CD14-positive monocyte (primary cell): ENCODE results near the gene CNNM1. TPM values are rescaled to one million over a fixed set of nuclear protein-coding genes. Genes with fewer than 3 reads are reported as not detected.

Experiments
- DNase-seq, 3 donors: peaks; one replicate each; pipeline ENCODE4 v3.0.0-alpha.2; 2011 to 2022
- H2AFZ ChIP-seq: 2 replicates; pipeline ENCODE4 v1.6.0; 2012; ENCODE audit warnings: mild to moderate bottlenecking, low read depth, low read length, inconsistent platforms; ENCODE audit not compliant: insufficient read depth, poor library complexity, severe bottlenecking
- H3K27ac ChIP-seq, 2 donors: 1 replicate in 1 of 2; 2 replicates in 1 of 2; pipeline ENCODE4 v1.5.1; 2012 to 2013; ENCODE audit warnings: low read length in 2 of 2, control low read depth in 1 of 2, inconsistent platforms in 1 of 2, low read depth in 1 of 2, mild to moderate bottlenecking in 1 of 2
- H3K27me3 ChIP-seq, 2 donors: one replicate each; pipeline versions ENCODE4 v1.6.0 to v1.6.1; 2011 to 2013; ENCODE audit warnings: low read length in 2 of 2; ENCODE audit not compliant: control insufficient read depth in 2 of 2, insufficient read depth in 2 of 2
- H3K36me3 ChIP-seq, 2 donors: replicated peaks in 1 of 2; 1 replicate in 1 of 2; 2 replicates in 1 of 2; pipeline versions ENCODE4 v1.5.1 to v1.6.1; 2012 to 2013; ENCODE audit warnings: low read length in 2 of 2, control low read depth in 1 of 2, inconsistent platforms in 1 of 2, mild to moderate bottlenecking in 1 of 2; ENCODE audit not compliant: insufficient read depth in 2 of 2, control insufficient read depth in 1 of 2
- H3K4me1 ChIP-seq, 2 donors: 1 replicate in 1 of 2; 2 replicates in 1 of 2; pipeline versions ENCODE4 v1.5.1 to v1.6.1; 2012 to 2013; ENCODE audit warnings: low read length in 2 of 2, control low read depth in 1 of 2, inconsistent platforms in 1 of 2, mild to moderate bottlenecking in 1 of 2, moderate library complexity in 1 of 2; ENCODE audit not compliant: insufficient read depth in 2 of 2, control insufficient read depth in 1 of 2
- H3K4me2 ChIP-seq: replicated peaks from 2 replicates; pipeline ENCODE3; 2012; ENCODE audit warnings: low read length, moderate library complexity, mild to moderate bottlenecking; ENCODE audit not compliant: poor library complexity, severe bottlenecking; ENCODE audit errors: extremely low read depth
- H3K4me3 ChIP-seq, 3 experiments: fragments of 200-600 bp in 1 of 3; sonication (generic) in 1 of 3; replicated peaks in 1 of 3; 1 replicate in 2 of 3; 2 replicates in 1 of 3; pipeline ENCODE4 v1.5.1; 2011 to 2013; ENCODE audit warnings: low read length in 3 of 3, mild to moderate bottlenecking in 3 of 3, control low read depth in 2 of 3, low read depth in 2 of 3, inconsistent platforms in 1 of 3, moderate library complexity in 1 of 3
- H3K79me2 ChIP-seq: 2 replicates; pipeline ENCODE4 v1.6.0; 2012; ENCODE audit warnings: mild to moderate bottlenecking, control low read depth, inconsistent platforms, low read length, moderate library complexity; ENCODE audit not compliant: insufficient read depth
- H3K9ac ChIP-seq: 2 replicates; pipeline ENCODE4 v1.6.0; 2017; ENCODE audit warnings: low read length, mild to moderate bottlenecking; ENCODE audit not compliant: insufficient read depth, poor library complexity, severe bottlenecking
- H3K9me3 ChIP-seq, 2 donors: replicated peaks in 1 of 2; 1 replicate in 1 of 2; 2 replicates in 1 of 2; pipeline versions ENCODE4 v1.5.1 to v1.6.1; 2012 to 2013; ENCODE audit warnings: low read length in 2 of 2, control low read depth in 1 of 2; ENCODE audit not compliant: control insufficient read depth in 1 of 2, insufficient read depth in 1 of 2
- H4K20me1 ChIP-seq: 2 replicates; pipeline ENCODE4 v1.6.0; 2012; ENCODE audit warnings: mild to moderate bottlenecking, low read length, control low read depth, moderate library complexity; ENCODE audit not compliant: insufficient read depth
- H3K27ac Mint-ChIP-seq, 7 donors: one replicate each; pipeline ENCODE4 v1.8.0; 2020; ENCODE audit warnings: mild to moderate bottlenecking in 7 of 7, mixed read lengths in 7 of 7, moderate library complexity in 6 of 7, inconsistent platforms in 2 of 7
- H3K27me3 Mint-ChIP-seq, 3 donors: one replicate each; pipeline ENCODE4 v1.8.0; 2021 to 2022; ENCODE audit warnings: low read depth in 3 of 3, mild to moderate bottlenecking in 3 of 3, mixed read lengths in 3 of 3, moderate library complexity in 3 of 3, inconsistent platforms in 1 of 3
- H3K36me3 Mint-ChIP-seq, 2 donors: one replicate each; pipeline ENCODE4 v1.8.0; 2020; ENCODE audit warnings: mixed read lengths in 2 of 2, inconsistent platforms in 1 of 2, mild to moderate bottlenecking in 1 of 2
- H3K4me1 Mint-ChIP-seq: one replicate; pipeline ENCODE4 v1.8.0; 2020; ENCODE audit warnings: mild to moderate bottlenecking, mixed read lengths
- H3K4me3 Mint-ChIP-seq, 2 donors: one replicate each; pipeline ENCODE4 v1.8.0; 2020; ENCODE audit warnings: mild to moderate bottlenecking in 2 of 2, mixed read lengths in 2 of 2, moderate library complexity in 1 of 2
- H3K9me3 Mint-ChIP-seq, 7 donors: one replicate each; pipeline ENCODE4 v1.8.0; 2020 to 2022; ENCODE audit warnings: mixed read lengths in 7 of 7, mild to moderate bottlenecking in 6 of 7, moderate library complexity in 6 of 7, inconsistent platforms in 2 of 7
- CTCF ChIP-seq: fragments of 200-600 bp; IDR thresholded peaks from one replicate; pipeline ENCODE4 v1.8.0; 2022; ENCODE audit warnings: antibody characterized with exemption, mild to moderate bottlenecking
- WGBS: methylation state at CpG from one replicate; pipeline ENCODE4 v1.1.5; 2013; ENCODE audit warnings: missing lambda C conversion rate; ENCODE audit not compliant: insufficient coverage; 5-methylcytosine and 5-hydroxymethylcytosine counted together
- intact Hi-C, 2 donors: fragments of 100-400 bp; cut with micrococcal nuclease; formaldehyde crosslinking; loops; one replicate each; pipeline versions ENCODE4 v1.15.0 to v1.15.1; 2023
- polyA plus RNA-seq, 3 donors: library from polyadenylated mRNA; depleted of rRNA in 1 of 3; unstranded in 2 of 3; stranded (reverse) in 1 of 3; fragments of 300-500 nt in 2 of 3; fragments of >200 nt in 1 of 3; fragmentation: Illumina TruSeq in 2 of 3; gene quantifications; 1 replicate in 2 of 3; 2 replicates in 1 of 3; pipeline ENCODE4 v1.2.3, GENCODE V29; 2012 to 2021

CNNM1 gene
- polyA plus RNA-seq, 3 donors: not detected

GRCh38 chr10:99387071-99387470 lies 57.9 kb downstream of the CNNM1 start:
- H3K4me1 Mint-ChIP-seq: no peaks in the 10 kb centered on the region
- no peaks in the 10 kb centered on the region for H3K27me3 ChIP-seq
- no peaks in the 10 kb centered on the region for H4K20me1 ChIP-seq
- H3K36me3 ChIP-seq: no peaks in the 10 kb centered on the region
- no peak overlapping the region for H3K27ac ChIP-seq
- WGBS: 100% methylated on average over 2 of the region's 4 CpGs
- H3K36me3 Mint-ChIP-seq: no peaks in the 10 kb centered on the region
- H3K79me2 ChIP-seq: no peaks in the 10 kb centered on the region
- H3K9me3 ChIP-seq: no peaks in the 10 kb centered on the region
- H3K9me3 Mint-ChIP-seq: peaks cover 0 to 2% (median 0%) of the 10 kb centered on the region in 7 donors
- peaks cover 0 to 1% (median 1%) of the 10 kb centered on the region in 3 donors for H3K27me3 Mint-ChIP-seq
- TF ChIP-seq CTCF: no peak
- no peak overlapping the region for H3K27ac Mint-ChIP-seq
- no peak overlapping the region for H3K4me3 ChIP-seq
- H3K4me1 ChIP-seq: no peaks in the 10 kb centered on the region
- H2AFZ ChIP-seq: no peak overlapping the region
- no peak overlapping the region for H3K4me2 ChIP-seq
- DNase-seq: no peak
- intact Hi-C loops: no loop called here
- no peak overlapping the region for H3K9ac ChIP-seq
- H3K4me3 Mint-ChIP-seq: no peak overlapping the region

GRCh38 chr10:99387541-99387940 lies 58.4 kb downstream of the CNNM1 start:
- no peak overlapping the region for H3K27ac Mint-ChIP-seq

More at GRCh38 chr10:99387541-99387940, 58.4 kb downstream of the CNNM1 start:
- no peak overlapping the region for H3K4me3 Mint-ChIP-seq
- Histone ChIP-seq H3K4me2 (no peak overlapping the region), H3K4me1 (no peaks in the 10 kb centered on the region), H3K27me3 (no peaks in the 10 kb centered on the region), H3K9ac (no peak overlapping the region), H3K9me3 (no peaks in the 10 kb centered on the region), H3K27ac (no peak overlapping the region), H4K20me1 (no peaks in the 10 kb centered on the region), H3K36me3 (no peaks in the 10 kb centered on the region), H2AFZ (no peak overlapping the region), H3K4me3 (no peak overlapping the region), H3K79me2 (no peaks in the 10 kb centered on the region)
- peaks cover under 1 to 1% (median 1%) of the 10 kb centered on the region in 3 donors for H3K27me3 Mint-ChIP-seq
- peaks cover 1% of the 10 kb centered on the region for H3K4me1 Mint-ChIP-seq
- intact Hi-C loops: no loop called here
- no peak for TF ChIP-seq CTCF
- DNase-seq: no peak
- peaks cover 0 to 2% (median 0%) of the 10 kb centered on the region in 7 donors for H3K9me3 Mint-ChIP-seq
- WGBS: 93% methylated on average over 10 of the region's 11 CpGs
- H3K36me3 Mint-ChIP-seq: no peaks in the 10 kb centered on the region
